ENCODE data around the gene SLC4A3.

DNA sequence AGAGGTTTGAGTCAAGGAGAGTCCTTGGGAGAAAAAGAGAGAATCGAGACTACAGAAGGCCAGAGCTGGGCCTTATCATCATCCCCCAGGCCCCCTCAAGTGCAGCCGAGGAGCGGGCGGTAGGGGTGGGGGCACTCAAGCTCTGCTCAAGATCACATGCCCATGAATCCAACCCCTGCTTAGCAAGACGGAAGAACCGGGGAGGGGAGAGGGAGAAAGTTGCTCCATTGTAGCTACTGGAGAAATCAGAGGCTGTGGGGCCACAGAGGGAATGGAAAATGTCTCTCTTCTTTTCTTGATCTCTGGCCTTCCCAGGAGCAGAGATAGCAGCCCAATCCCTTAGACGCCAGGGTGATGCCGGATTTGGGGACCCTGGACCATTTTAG lies 14.6 kb downstream of the SLC4A3 start:
- TF ChIP-seq, protein P1, sequence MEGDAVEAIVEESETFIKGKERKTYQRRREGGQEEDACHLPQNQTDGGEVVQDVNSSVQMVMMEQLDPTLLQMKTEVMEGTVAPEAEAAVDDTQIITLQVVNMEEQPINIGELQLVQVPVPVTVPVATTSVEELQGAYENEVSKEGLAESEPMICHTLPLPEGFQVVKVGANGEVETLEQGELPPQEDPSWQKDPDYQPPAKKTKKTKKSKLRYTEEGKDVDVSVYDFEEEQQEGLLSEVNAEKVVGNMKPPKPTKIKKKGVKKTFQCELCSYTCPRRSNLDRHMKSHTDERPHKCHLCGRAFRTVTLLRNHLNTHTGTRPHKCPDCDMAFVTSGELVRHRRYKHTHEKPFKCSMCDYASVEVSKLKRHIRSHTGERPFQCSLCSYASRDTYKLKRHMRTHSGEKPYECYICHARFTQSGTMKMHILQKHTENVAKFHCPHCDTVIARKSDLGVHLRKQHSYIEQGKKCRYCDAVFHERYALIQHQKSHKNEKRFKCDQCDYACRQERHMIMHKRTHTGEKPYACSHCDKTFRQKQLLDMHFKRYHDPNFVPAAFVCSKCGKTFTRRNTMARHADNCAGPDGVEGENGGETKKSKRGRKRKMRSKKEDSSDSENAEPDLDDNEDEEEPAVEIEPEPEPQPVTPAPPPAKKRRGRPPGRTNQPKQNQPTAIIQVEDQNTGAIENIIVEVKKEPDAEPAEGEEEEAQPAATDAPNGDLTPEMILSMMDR (IDR thresholded peaks at IDR 0.05): no peak
- no peak for TF ChIP-seq POLR2AphosphoS5 (IDR thresholded peaks at IDR 0.05; ENCODE audit: insufficient read depth in 1 of 2, low read depth in 1 of 2)

Data from vagina (tissue), 2 donors.